Measurements from ENCODE around the gene INAFM2. TPM values are rescaled to one million over a fixed set of nuclear protein-coding genes. Genes with fewer than 3 reads are reported as not detected.

INAFM2 gene
- total and polyA plus RNA-seq, 2 of the 4 experiments (the other 2 are of a cell fraction): 10.4 to 14.0 TPM

DNA sequence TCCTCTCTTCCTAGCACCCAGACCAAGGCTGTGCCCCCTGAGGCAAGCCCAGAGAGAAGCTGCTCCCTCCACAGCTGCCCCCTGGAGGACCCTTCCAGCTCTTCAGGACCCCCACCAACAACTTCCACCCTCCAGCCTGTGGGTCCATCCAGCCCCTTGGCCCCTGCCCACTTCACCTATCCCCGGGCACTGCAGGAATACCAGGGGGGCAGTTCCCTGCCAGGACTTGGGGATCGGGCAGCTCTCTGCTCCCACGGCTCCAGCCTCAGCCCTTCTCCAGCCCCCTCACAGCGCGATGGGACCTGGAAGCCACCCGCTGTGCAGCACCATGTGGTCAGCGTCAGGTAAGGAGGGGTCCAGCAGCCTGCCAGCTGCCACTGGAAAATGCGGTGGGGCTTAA is 40.1 kb downstream of the INAFM2 start:
- Histone ChIP-seq H3K4me1 (ENCODE audit: control insufficient read depth, insufficient read depth, low read length) (peaks cover 3% of the 10 kb centered on the region; the same call in 1 of the 2 replicates), H3K4me2 (ENCODE audit: low read depth, low read length) (no peak overlapping the region), H3K27ac (ENCODE audit: insufficient read depth, low read length) (no peak overlapping the region), H3K18ac (ENCODE audit: low read depth, low read length) (no peak overlapping the region), H3K9me1 (ENCODE audit: insufficient read depth, low read length) (0 out of 2 replicates have a peak, but pooled peaks cover 3% of the 10 kb centered on the region), H3K56ac (ENCODE audit: extremely low read depth, insufficient read depth, low read length) (no peak overlapping the region), H2AK5ac (ENCODE audit: low read depth, low read length) (no peak overlapping the region), H2BK20ac (ENCODE audit: low read depth, low read length) (no peak overlapping the region), H3K9ac (ENCODE audit: low read depth, low read length) (no peak overlapping the region), H3K14ac (replicated peaks; ENCODE audit: low read depth, low read length) (no peak overlapping the region), H3K36me3 (ENCODE audit: control insufficient read depth, insufficient read depth, low read length) (no peaks in the 10 kb centered on the region), H4K8ac (ENCODE audit: low read depth in 2 of 2, low read length in 2 of 2) (no peak overlapping the region), H2BK5ac (ENCODE audit: low read depth, low read length, poor library complexity, severe bottlenecking) (no peak overlapping the region), H3K9me3 (ENCODE audit: control insufficient read depth, insufficient read depth, low read length) (no peaks in the 10 kb centered on the region), H4K91ac (ENCODE audit: insufficient read depth, low read depth, low read length) (no peak overlapping the region), H4K5ac (ENCODE audit: low read depth, low read length) (no peak overlapping the region), H3K4me3 (ENCODE audit: insufficient read depth, low read depth, low read length) (no peak overlapping the region), H2AFZ (replicated peaks; ENCODE audit: low read length, poor library complexity) (no peak overlapping the region), H2BK120ac (ENCODE audit: low read depth, low read length) (no peak overlapping the region), H3K79me1 (ENCODE audit: low read depth in 1 of 2, low read length in 2 of 2) (no peaks in the 10 kb centered on the region), H4K20me1 (ENCODE audit: insufficient read depth, low read length) (no peaks in the 10 kb centered on the region), H2BK15ac (ENCODE audit: low read depth, low read length) (no peak overlapping the region), H2AK9ac (replicated peaks; ENCODE audit: low read depth, low read length, poor library complexity) (no peak overlapping the region), H3K4ac (ENCODE audit: low read depth, low read length) (no peak overlapping the region), H3K23ac (ENCODE audit: low read depth, low read length) (no peak overlapping the region), H3K27me3 (ENCODE audit: control insufficient read depth, insufficient read depth, low read length) (peaks cover 26% of the 10 kb centered on the region)
- intact Hi-C loops (cut with micrococcal nuclease): no loop called here
- dilution Hi-C loops (cut with HindIII; ENCODE audit: low sequenced_read_pairs, unreplicated experiment): no loop called here
- ChIA-PET CTCF (interaction anchor here (1.3 kb wide), 1 partner anchor 19 kb away, joined by 5 read pairs; no protein-coding TSS in a partner anchor), POLR2A (ENCODE audit: unreplicated experiment) (interaction anchor here (0.7 kb wide), 1 partner anchor 32 kb away, joined by 4 read pairs; no protein-coding TSS in a partner anchor)
- no TSS peak for BruUV-seq (replicated peaks)
- TF ChIP-seq RCOR1 (IDR thresholded peaks at IDR 0.05; ENCODE audit: insufficient replicate concordance, low read length) (no peak), SMC3 (IDR thresholded peaks at IDR 0.05; ENCODE audit: low read depth, low read length) (no peak), MXI1 (IDR thresholded peaks at IDR 0.05; ENCODE audit: borderline replicate concordance, low read depth, low read length) (no peak), BHLHE40 (IDR thresholded peaks at IDR 0.05; ENCODE audit: low read depth, low read length) (no peak), MAFK (IDR thresholded peaks at IDR 0.05; ENCODE audit: low read depth, low read length) (no peak), CEBPB (IDR thresholded peaks at IDR 0.05; ENCODE audit: low read depth, low read length) (no peak), POLR2A (IDR thresholded peaks at IDR 0.05; ENCODE audit: low read depth, low read length) (no peak), FOS (IDR thresholded peaks at IDR 0.05; ENCODE audit: low read depth, low read length) (no peak), MAZ (IDR thresholded peaks at IDR 0.05; ENCODE audit: borderline replicate concordance, low read depth, low read length) (no peak), NFE2L2 (IDR thresholded peaks at IDR 0.05; ENCODE audit: low read depth, low read length) (no peak), RAD21 (IDR thresholded peaks at IDR 0.05; ENCODE audit: low read length) (no peak), RFX5 (IDR thresholded peaks at IDR 0.05; ENCODE audit: low read depth, low read length) (no peak), CHD1 (IDR thresholded peaks at IDR 0.05; ENCODE audit: low read depth, low read length) (no peak)
- TF ChIP-seq, protein P1, sequence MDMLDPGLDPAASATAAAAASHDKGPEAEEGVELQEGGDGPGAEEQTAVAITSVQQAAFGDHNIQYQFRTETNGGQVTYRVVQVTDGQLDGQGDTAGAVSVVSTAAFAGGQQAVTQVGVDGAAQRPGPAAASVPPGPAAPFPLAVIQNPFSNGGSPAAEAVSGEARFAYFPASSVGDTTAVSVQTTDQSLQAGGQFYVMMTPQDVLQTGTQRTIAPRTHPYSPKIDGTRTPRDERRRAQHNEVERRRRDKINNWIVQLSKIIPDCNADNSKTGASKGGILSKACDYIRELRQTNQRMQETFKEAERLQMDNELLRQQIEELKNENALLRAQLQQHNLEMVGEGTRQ (IDR thresholded peaks at IDR 0.05; ENCODE audit: low read depth, low read length): no peak
- TF ChIP-seq, protein P2, sequence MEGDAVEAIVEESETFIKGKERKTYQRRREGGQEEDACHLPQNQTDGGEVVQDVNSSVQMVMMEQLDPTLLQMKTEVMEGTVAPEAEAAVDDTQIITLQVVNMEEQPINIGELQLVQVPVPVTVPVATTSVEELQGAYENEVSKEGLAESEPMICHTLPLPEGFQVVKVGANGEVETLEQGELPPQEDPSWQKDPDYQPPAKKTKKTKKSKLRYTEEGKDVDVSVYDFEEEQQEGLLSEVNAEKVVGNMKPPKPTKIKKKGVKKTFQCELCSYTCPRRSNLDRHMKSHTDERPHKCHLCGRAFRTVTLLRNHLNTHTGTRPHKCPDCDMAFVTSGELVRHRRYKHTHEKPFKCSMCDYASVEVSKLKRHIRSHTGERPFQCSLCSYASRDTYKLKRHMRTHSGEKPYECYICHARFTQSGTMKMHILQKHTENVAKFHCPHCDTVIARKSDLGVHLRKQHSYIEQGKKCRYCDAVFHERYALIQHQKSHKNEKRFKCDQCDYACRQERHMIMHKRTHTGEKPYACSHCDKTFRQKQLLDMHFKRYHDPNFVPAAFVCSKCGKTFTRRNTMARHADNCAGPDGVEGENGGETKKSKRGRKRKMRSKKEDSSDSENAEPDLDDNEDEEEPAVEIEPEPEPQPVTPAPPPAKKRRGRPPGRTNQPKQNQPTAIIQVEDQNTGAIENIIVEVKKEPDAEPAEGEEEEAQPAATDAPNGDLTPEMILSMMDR (conservative IDR thresholded peaks at IDR 0.05; ENCODE audit: low read depth, low read length): no peak
- TF ChIP-seq, protein P3, sequence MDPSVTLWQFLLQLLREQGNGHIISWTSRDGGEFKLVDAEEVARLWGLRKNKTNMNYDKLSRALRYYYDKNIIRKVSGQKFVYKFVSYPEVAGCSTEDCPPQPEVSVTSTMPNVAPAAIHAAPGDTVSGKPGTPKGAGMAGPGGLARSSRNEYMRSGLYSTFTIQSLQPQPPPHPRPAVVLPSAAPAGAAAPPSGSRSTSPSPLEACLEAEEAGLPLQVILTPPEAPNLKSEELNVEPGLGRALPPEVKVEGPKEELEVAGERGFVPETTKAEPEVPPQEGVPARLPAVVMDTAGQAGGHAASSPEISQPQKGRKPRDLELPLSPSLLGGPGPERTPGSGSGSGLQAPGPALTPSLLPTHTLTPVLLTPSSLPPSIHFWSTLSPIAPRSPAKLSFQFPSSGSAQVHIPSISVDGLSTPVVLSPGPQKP (IDR thresholded peaks at IDR 0.05; ENCODE audit: borderline replicate concordance, low read depth, low read length): no peak
- in situ Hi-C loops (cut with MboI; ENCODE audit: low sequenced_read_pairs): no loop called here
- 83% methylated on average over 1 of the region's 8 CpGs; no CpG with 5 or more reads in 1 of the 2 experiments for WGBS, 2 experiments (ENCODE audit: extremely low coverage in 2 of 2, insufficient read length in 1 of 2)
- DNase-seq (no peak), ATAC-seq (ENCODE audit: low read depth) (no peak)
